OCI-M2 (cell line): ENCODE measurements around the gene CST5.
"Not testable (repeated sequence)": the region's sequence is repeated elsewhere in the genome, so short reads cannot be mapped to it uniquely, and the experiment has no call there.

Experiments
- DNase-seq: peaks from one replicate; lab custom pipeline; 2025; ENCODE audit not compliant: unreplicated experiment; lab: John Stamatoyannopoulos, UW

CST5 gene

DNA sequence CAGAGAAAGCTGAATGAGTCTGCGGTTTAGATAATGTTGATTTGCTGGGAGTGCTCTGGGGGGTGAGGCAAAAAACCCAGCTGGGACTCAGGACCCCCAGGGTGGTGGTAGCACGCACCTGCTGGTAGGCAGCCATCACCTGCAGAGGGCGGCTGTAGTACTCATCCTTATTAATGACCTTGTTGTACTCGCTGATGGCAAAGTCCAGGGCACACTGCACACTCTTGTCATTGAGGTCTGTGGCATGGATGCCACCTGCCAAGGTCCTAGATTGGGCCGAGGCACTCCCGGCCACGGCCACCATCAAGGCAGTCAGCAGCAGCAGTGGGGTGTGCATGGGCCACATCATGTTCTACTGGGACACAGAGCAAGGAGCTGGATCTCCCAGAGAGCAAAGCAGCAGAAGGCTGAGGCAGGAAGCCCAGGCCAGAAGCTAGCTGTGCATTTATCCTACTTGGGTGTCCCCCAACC, at the start of gene CST5:
Gene CST5, minus strand, starts transcription at position 421 of the 471 bp plus-strand sequence. Its CDS starts 72 bp downstream, at position 349.
- no peak for DNase-seq

DNA sequence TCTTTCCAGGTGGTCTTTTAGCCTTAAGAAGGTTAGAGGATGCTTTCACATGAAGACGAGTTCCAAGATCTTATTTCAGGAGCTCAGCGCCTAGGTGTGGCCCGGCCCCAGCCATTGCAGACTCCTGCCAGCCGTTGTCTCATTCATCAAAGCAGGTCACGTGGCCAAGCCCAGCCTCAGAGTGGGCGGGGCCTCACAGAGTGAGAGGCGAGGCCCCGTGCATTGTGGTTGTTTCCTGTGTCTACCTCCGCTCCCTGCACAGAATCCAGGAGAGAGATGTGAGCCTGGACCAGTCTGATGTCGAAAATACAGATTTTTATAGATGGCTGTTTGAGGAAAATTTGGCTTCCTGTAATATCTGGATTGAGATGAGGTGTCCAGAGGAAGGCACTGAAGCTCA, 49.2 kb upstream of the CST5 start:
- no peak for DNase-seq

GRCh38 chr20:23928353-23928752, 48.8 kb upstream of the CST5 start:
- DNase-seq = no peak

- DNase-seq = no peak
Observed at GRCh38 chr20:23926944-23927872, 47.7 kb upstream of the CST5 start.

DNA sequence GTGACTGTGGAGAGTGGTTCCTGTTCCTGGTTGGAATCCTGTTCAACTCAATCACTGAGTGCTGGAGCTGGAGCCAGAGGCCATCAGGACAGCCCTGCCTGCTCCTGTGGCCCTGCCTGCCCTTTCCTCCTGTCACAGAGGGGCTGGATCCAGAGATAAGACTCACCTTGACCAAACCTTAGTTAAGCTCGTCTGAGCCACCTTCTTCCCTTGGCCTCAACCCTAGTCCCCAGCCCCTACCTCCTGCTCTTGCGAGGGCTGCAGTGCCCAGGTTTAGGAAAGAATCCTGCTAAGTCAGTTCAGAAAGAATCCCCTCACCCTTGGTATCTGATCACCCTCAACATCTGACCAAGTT, 47.0 kb upstream of the CST5 start:
- DNase-seq = no peak

DNA sequence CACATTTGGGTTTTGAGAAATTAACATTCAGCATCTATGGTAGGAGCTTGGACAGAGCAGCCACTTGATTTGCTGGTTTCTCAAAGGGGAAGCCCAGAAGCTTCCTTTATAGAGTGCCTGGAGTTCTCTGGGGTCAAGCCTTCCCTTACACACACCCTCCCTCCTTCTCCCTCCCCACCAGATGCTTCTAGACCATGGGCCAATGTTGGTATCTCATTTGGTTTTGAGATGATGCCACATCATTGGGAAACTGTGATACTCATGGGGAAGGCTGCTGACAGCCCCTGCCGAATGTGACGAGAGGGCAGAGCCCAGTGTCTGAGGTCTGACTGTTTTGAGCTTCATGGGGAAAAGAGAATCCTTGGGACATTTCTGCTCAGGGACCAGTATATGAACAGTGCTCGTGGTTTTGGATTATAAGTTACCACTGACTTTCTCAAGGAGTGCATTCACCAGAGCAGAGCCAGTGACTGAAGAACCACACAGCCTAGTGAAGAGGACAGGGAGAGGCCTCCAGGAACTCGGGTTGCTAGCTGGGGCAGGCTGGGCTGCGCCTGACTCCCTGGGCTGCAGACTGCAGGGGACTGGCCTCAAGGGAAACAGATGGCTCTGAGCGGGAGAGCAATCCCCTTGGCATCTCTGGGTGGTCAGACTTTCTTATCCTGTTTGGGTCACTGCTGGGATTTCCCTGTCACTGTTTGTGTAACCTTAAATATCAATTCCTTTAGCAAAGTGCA, 46.4 kb upstream of the CST5 start:
- no peak for DNase-seq

DNA sequence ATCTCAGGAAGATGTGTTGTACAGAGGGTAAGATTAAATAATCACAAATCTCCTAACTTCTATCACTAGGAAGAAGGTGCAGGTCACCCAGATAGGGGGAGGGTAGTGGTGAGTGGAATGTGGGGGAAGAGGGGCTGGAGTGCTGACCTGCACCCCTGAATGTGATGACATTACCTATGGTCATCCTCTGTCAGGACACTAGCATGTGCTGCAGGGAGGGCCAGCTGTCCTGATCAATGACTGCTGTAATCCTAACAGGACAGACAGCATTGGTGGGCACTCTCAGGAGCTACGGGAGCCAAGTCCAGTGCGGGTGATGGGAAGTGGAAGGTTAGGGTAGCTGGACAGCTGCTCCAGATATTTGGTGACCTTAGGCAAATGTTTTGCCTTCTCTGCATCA, 45.2 kb upstream of the CST5 start:
- no peak for DNase-seq

GRCh38 chr20:23923891-23924435, 44.4 kb upstream of the CST5 start:
- no peak for DNase-seq

DNA sequence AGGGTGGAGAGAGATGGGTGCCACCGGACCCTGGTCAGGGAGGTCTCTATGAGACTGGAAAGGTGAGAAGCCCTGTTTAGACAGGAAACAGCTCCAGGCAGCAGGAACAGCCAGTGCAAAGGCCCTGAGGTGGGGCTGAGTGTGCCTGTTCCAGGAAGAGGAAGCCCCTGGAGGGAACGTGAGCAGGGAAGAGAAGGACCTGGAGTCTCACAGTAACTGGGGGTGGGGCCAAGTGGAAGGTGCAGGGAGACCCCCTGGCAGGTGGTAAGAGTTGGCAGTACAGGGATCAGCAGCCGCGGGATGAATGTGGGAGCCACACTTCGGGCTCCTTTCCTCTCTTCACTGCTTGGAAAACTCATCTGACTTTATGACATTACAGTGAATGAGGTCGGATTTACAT, 43.8 kb upstream of the CST5 start:
- DNase-seq = no peak

- DNase-seq = no peak
Observed at GRCh38 chr20:23920408-23921325, 41.1 kb upstream of the CST5 start.

DNA sequence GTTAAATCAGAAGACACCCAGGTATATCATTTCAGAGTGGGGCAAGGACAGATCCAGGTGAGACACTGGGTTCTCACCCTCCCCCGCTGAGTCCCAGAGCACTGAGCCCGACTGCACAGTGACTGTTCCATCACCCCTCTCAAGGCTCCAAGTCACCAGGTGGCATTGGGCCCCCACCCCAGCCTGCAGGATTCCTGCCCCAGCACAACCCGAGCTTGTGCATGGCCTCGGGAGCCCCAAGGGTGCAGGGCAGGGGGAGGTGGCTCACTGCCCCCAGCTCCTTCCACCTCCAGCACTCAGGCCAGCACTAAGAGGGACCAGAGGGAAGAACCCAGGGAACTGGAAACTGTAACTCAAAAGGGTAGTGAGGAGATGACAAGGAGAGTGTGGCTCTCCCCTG, 39.3 kb upstream of the CST5 start:
- DNase-seq = no peak

DNA sequence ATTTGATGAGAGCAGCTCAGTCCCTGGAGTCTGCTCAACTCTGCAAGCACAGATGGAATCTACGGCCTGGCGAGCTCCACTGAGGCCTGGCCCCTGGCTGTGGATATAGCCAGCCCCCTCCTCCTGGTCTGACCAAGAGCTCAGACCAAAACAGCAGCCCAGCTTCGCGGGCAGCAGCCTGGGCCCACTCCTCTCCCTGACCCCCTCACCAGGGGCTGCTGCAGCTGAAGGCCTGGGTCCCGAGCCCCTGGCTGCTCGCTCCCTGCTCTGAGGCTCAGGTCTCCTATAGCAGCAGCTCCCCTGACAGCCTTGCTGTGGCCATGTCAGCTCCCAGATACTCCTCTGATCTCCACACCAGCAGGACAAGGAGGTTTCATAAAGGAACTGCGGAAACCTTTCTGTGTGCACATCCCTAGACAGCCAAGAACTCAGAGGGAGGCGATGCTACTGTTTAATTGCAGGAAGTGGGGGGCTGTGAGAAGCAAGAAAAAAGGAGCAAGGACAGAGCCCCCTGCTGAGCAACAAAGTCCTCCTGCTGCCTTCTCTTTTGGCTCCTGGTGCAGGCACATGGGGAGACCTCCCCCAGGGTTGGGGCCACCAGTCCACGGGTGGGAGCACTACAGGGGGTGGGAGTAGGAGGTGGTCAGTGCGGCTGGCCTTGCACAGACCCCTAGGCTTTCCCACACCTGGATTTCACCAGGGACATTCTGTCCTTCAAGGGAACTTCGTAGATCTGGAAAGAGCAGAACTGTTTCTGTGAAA, 38.7 kb upstream of the CST5 start:
- no peak for DNase-seq

DNA sequence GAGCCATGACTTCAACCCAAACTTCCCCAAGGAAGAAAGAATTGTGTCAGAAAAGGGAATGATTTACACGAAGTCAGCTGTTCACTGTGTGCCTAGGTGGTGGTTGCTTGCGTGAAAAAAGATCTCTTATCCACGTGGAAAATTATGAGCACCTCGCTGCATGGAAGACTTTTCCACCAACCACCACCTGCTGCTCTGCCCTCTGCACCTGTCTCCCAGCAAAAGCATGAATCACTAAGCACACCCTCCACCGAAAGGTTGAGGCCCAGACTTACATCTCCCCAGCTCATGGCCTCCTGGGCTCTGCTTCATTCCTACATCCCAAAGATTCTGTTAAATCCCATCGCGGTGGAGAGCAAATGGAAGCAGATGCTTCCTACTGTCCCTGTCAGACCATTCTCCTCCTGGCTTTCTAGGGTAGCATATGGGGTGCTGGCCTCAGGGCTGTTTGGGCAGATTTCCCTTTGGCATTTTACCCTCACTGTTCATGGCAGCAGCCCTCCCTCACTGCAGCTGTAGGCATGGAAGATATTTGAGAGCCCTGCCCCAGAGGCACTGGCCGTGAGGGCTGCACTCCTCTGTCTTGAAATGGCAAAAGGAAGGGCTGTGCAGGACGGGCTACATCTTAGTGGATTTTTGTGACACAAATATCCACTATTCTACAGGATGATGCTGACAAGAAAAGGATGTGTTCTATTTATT, 37.6 kb upstream of the CST5 start:
- DNase-seq = no peak

GRCh38 chr20:23915844-23916243, 36.3 kb upstream of the CST5 start:
- DNase-seq = no peak

GRCh38 chr20:23914469-23914868, 34.9 kb upstream of the CST5 start:
- not testable (repeated sequence) for DNase-seq

GRCh38 chr20:23910210-23910609, 30.7 kb upstream of the CST5 start:
- DNase-seq = no peak

GRCh38 chr20:23909390-23909789, 29.8 kb upstream of the CST5 start:
- DNase-seq = no peak

GRCh38 chr20:23907579-23907978, 28.0 kb upstream of the CST5 start:
- DNase-seq = no peak

DNA sequence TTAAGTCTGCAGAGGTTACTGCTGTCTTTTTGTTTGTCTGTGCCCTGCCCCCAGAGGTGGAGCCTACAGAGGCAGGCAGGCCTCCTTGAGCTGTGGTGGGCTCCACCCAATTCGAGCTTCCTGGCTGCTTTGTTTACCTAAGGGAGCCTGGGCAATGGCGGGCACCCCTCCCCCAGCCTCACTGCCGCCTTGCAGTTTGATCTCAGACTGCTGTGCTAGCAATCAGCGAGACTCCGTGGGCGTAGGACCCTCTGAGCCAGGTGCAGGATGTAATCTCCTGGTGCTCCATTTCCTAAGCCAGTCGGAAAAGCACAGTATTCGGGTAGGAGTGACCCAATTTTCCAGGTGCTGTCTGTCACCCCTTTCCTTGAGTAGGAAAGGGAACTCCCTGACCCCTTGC, 22.8 kb upstream of the CST5 start:
- not testable (repeated sequence) for DNase-seq
